Left ventricle myocardium inferior (tissue), 1 donor: ENCODE measurements around the gene HSP90AB1. TPM values are rescaled to one million over a fixed set of nuclear protein-coding genes. Genes with fewer than 3 reads are reported as not detected.
A peak's percentile ranks its signal among the peaks of the same experiment; 100 is the strongest.

Source experiments
- DNase-seq: peaks from one replicate; pipeline ENCODE4 v3.0.0-alpha.2; 2020
- H3K27ac ChIP-seq: fragments of 200-600 bp; replicated peaks from 2 replicates; pipeline ENCODE4 v1.8.0; 2021
- H3K27me3 ChIP-seq: fragments of 200-600 bp; 2 replicates; pipeline ENCODE4 v1.8.0; 2021; ENCODE audit warnings: low read depth
- H3K36me3 ChIP-seq: fragments of 200-600 bp; 2 replicates; pipeline ENCODE4 v1.8.0; 2021
- H3K4me1 ChIP-seq: fragments of 200-600 bp; 2 replicates; pipeline ENCODE4 v1.8.0; 2021
- H3K4me3 ChIP-seq: fragments of 200-600 bp; 2 replicates; pipeline ENCODE4 v1.8.0; 2021; ENCODE audit warnings: mild to moderate bottlenecking, moderate library complexity
- H3K9me3 ChIP-seq: fragments of 200-600 bp; replicated peaks from 2 replicates; pipeline ENCODE4 v1.8.0; 2021
- CTCF ChIP-seq: fragments of 200-600 bp; IDR thresholded peaks from 2 replicates; pipeline ENCODE4 v1.8.0; 2021; ENCODE audit warnings: antibody characterized with exemption, mild to moderate bottlenecking, borderline replicate concordance
- intact Hi-C: fragments of 100-400 bp; cut with micrococcal nuclease; formaldehyde crosslinking; loops from one replicate; pipeline ENCODE4 v1.11.0; 2022
- total RNA-seq: library from RNA; stranded (reverse); fragmentation: NEBNext Ultra II Directional; extraction: Animal tissue kit (Norgen Biotek cat#: 25700); gene quantifications from one replicate; pipeline ENCODE4 v1.2.1, GENCODE V29; 2021
- donor health status: DM: no; HTN: yes; CAD: no; lungs with severe emphysema.

The HSP90AB1 gene
- total RNA-seq, 1 donor from 2014 or later = 786 TPM

GRCh38 chr6:44202332-44202971 lies 44.4 kb upstream of the HSP90AB1 start:
- H3K9me3 ChIP-seq = no peaks in the 10 kb centered on the region
- H3K4me3 ChIP-seq = no peak overlapping the region
- no peak for TF ChIP-seq CTCF
- no peaks in the 10 kb centered on the region for H3K36me3 ChIP-seq
- DNase-seq = no peak
- intact Hi-C loops = no loop called here
- no peaks in the 10 kb centered on the region for H3K27me3 ChIP-seq
- H3K27ac ChIP-seq = peak overlapping the region; percentile 77
- peaks cover 33% of the 10 kb centered on the region for H3K4me1 ChIP-seq

GRCh38 chr6:44202972-44203750 lies 43.7 kb upstream of the HSP90AB1 start:
- H3K4me1 ChIP-seq = peaks cover 33% of the 10 kb centered on the region
- H3K4me3 ChIP-seq = no peak overlapping the region
- H3K27me3 ChIP-seq = no peaks in the 10 kb centered on the region
- no peaks in the 10 kb centered on the region for H3K9me3 ChIP-seq
- H3K36me3 ChIP-seq = no peaks in the 10 kb centered on the region
- peak overlapping the region; percentile 77 for H3K27ac ChIP-seq
- no peak for DNase-seq
- intact Hi-C loops = no loop called here
- no peak for TF ChIP-seq CTCF

GRCh38 chr6:44203955-44204354 lies 42.9 kb upstream of the HSP90AB1 start:
- Histone ChIP-seq H3K27ac (peak overlapping the region; percentile 77), H3K36me3 (no peaks in the 10 kb centered on the region), H3K4me1 (peaks cover 33% of the 10 kb centered on the region), H3K9me3 (no peaks in the 10 kb centered on the region), H3K4me3 (no peak overlapping the region), H3K27me3 (no peaks in the 10 kb centered on the region)
- DNase-seq = no peak
- no peak for TF ChIP-seq CTCF
- intact Hi-C loops = no loop called here

GRCh38 chr6:44207966-44208365 lies 38.9 kb upstream of the HSP90AB1 start:
- Histone ChIP-seq H3K4me3 (no peak overlapping the region), H3K27ac (no peak overlapping the region), H3K4me1 (peaks cover 9% of the 10 kb centered on the region), H3K27me3 (no peaks in the 10 kb centered on the region), H3K9me3 (no peaks in the 10 kb centered on the region), H3K36me3 (no peaks in the 10 kb centered on the region)
- no peak for DNase-seq
- intact Hi-C loops = no loop called here
- TF ChIP-seq CTCF = no peak

DNA sequence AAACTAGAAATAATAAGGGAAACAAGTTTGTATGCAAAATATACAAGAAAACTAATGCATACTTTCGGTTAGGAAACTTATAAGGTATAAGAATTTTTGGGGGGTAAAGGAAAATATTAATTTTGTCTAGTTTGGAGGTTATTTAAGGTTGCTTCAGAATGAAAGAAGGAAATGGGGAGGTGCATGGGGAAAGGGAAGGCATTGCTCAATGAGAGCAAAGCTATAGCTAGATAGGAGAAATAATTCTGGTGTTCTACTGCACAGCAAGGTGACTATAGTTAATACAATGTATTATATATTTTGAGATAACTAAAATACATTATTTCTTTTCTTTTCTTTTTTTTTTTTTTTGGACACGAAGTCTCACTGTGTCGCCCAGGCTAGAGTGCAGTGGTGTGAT lies 35.6 kb upstream of the HSP90AB1 start:
- H3K4me3 ChIP-seq = no peak overlapping the region
- H3K36me3 ChIP-seq = no peaks in the 10 kb centered on the region
- H3K9me3 ChIP-seq = no peaks in the 10 kb centered on the region
- no peak overlapping the region for H3K27ac ChIP-seq
- H3K27me3 ChIP-seq = no peaks in the 10 kb centered on the region
- intact Hi-C loops = no loop called here
- H3K4me1 ChIP-seq = peaks cover 5% of the 10 kb centered on the region
- DNase-seq = no peak
- no peak for TF ChIP-seq CTCF
